HL-60/S4 treated with retinoic acid at 250 ng/mL for 4 days and 3 days (cell line): ENCODE results near the gene ABHD12.
"Not testable (repeated sequence)": the region's sequence is repeated elsewhere in the genome, so short reads cannot be mapped to it uniquely, and the experiment has no call there.

ENCODE experiments used
- in situ Hi-C: fragments of 300-500 bp; cut with MboI; formaldehyde crosslinking; loops from 2 replicates; pipeline ENCODE4 v1.7.0; 2022; ENCODE audit warnings: low sequenced_read_pairs

The ABHD12 gene

DNA sequence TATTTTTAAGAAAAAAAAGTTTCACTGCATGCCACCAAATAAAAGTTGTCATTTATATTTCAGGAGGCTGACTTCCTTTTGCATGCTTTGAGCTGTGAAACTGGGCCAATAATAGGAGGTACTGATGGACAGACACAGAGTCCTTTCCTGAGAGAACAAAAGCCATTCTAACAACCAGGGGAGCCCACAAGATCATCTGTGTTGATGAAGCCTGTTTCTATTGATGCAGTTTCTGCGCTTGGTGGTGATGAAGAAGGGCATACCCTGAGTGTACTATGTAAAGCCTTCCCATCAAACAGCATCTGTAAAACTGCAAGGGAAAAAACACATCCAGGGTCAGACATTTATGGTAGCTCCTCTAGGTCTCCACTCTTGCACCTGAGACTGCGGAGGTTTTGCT lies 34.8 kb downstream of the ABHD12 start:
- in situ Hi-C loops, result no loop called here

DNA sequence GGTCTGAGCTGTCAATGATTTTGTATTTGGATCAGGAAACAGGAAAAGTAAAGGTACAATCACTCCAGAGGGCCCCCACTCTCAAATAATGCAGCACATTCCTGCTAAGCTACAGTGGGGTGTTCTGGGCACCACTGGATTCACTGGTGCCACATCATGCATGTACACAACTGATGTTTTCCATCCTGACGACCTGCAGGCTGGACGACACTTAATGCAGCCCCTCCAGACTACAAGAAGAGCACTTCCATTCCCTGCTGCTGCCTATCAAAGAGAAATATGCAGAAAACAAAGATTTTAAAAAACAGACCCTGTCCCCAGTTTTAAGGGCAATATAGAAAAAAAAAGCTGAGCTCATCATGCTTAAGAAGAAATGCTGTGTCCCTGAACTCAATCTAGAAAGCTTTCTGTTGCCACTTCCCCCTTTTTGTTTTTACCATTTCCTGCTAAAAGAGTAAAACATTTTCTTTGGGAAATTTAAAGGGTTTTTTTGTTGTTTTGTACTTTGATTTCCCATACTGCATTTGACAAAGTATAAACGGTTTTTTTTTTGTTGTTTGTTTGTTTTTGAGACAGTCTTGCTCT lies 35.5 kb downstream of the ABHD12 start:
- in situ Hi-C loops, result no loop called here

DNA sequence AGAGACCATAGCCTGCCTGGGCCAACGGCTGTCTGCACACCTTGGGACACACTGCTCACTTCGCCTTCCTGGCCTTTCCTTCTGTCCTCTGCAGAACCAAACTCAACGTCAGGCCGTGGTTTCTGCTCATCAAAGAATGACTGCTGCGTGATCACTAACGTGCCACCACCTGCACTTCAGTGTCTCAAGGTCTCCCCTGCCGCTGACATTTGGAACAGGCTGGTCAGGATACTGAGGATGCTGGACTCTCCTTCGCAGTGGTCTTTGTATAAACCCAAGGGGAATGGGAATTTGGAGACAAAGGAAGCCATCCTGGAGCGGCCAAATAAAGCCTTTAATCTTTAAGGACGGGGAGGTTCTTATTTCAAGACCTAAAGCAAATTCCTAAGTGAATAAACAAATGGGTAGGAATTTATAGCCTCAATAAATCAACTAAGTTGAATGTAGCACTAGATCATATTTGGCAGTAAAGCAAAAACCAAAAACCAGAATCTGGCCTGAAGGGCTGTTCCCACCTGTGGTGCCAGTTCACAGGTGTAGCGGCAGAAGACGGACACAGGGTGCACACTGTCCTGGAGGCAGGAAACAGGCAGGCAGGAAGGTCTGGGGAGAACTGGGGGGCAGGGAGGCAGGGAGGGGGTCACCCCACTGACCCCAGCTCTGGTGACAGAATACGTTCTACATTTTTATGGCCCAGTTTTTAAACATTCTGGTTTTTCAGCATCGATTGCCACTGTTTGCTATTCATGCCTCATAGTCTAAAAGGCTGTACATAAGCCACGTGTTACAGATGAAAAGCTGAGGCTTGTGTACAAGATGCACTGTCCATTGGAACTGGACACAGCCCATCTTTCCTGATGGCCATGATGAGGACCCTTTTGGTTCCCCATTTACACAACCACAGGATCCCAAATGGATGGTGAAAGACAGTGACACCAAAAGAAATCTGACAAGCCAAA lies 36.6 kb downstream of the ABHD12 start:
- in situ Hi-C loops, result no loop called here

GRCh38 chr20:25353353-25353746 lies 37.3 kb downstream of the ABHD12 start:
- in situ Hi-C loops, result no loop called here

DNA sequence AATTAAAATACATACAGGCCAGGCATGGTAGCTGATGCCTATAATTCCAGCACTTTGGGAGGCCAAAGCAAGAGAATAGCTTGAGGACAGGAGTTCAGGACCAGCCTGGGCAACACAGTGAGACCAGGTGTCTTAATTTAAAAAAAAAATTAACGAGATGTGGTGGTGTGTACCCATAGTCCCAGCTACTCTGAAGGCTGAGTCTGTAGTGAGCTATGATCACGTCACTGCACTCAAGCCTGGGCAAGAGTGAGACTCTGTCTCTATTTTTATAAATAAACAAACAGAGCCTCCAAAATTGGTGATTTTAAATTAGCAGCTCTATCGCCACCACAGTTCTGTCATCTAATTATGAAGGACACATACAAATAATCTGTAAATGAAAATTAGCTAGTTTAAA lies 37.9 kb downstream of the ABHD12 start:
- in situ Hi-C loops, result no loop called here

DNA sequence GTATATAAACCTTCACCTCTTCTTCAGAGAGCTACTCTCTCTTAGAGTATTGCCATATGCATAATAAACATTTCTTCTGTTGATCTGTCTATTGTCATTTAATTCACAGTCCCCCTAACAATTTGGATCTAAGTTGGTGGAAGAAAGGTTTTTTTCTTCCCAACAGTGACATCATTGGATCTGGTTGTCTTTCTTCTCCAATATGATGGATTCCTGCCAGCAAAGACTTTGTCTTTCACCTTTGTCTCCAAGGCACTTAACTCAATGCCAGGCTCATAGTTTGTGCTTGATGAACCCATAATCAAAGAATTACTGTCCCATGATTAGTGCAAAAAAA lies 39.6 kb downstream of the ABHD12 start:
- in situ Hi-C loops, result no loop called here

DNA sequence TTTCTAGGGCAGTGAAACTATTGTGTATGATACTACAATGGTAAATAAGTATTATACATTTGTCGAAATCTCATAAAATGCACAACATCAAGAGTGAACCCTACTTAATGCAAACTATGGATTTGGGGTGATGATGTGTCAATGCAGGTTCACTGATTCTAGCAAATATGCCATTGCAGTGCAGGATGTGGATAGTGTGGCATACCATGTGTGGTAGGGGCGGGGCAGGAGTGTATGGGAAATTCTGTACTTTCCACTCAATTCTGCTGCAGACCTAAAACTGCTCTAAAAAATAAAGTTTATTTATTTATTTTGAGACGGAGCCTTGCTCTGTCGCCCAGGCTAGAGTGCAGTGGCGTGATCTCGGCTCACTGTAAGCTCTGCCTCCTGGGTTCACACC lies 44.3 kb downstream of the ABHD12 start:
- in situ Hi-C loops, result no loop called here

- in situ Hi-C loops, result no loop called here
These were observed 44.9 kb downstream of the ABHD12 start for GRCh38 chr20:25345721-25346120.

- in situ Hi-C loops, result no loop called here
These were observed 46.0 kb downstream of the ABHD12 start for GRCh38 chr20:25344634-25345033.

DNA sequence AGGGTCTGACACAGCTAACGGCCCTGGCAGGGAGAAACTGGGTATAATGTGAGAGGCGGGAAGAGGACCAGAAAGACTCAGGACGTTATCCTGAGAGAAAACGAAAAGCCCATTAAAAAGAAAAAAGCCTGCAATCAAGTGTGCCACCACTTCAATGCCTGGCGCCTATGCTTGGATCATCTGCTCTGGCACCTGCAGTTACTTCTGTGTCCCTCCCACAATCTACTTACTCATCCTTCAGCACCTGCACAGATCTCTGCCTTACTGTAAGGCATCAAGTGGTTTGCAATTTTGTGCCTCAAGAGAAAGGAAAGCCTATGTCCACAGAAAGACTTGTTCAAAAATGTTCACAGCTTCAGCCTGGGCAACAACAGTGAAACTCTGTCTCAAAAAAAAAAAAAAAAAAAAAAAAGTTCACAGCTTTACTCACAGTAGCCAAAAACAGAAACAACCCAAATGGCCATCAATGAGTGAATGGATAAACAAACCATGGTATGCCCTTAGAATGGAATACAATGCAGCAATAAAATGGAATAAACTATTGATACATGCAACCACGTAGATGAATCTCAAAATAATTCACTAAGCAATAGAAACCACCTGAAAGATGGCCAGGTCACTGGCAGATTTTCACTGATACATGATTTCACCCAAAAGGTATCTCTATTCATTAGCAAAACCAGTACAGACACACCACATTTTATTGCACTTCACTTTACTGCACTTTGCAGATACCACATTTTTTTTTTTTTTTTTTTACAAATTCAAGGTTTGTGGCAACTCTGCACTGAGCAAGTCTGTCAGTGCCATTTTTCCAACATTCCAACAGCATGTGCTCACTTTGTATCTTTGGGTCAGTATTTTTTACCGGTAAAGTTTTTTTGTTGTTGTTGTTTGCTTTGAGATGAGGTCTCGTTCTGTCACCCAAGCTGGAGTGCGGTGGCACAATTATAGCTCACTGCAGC lies 48.6 kb downstream of the ABHD12 start:
- in situ Hi-C loops, result no loop called here

- in situ Hi-C loops, result no loop called here
These were observed 50.3 kb downstream of the ABHD12 start for GRCh38 chr20:25340380-25340779.

GRCh38 chr20:25339608-25340007 lies 51.0 kb downstream of the ABHD12 start:
- in situ Hi-C loops, result no loop called here

DNA sequence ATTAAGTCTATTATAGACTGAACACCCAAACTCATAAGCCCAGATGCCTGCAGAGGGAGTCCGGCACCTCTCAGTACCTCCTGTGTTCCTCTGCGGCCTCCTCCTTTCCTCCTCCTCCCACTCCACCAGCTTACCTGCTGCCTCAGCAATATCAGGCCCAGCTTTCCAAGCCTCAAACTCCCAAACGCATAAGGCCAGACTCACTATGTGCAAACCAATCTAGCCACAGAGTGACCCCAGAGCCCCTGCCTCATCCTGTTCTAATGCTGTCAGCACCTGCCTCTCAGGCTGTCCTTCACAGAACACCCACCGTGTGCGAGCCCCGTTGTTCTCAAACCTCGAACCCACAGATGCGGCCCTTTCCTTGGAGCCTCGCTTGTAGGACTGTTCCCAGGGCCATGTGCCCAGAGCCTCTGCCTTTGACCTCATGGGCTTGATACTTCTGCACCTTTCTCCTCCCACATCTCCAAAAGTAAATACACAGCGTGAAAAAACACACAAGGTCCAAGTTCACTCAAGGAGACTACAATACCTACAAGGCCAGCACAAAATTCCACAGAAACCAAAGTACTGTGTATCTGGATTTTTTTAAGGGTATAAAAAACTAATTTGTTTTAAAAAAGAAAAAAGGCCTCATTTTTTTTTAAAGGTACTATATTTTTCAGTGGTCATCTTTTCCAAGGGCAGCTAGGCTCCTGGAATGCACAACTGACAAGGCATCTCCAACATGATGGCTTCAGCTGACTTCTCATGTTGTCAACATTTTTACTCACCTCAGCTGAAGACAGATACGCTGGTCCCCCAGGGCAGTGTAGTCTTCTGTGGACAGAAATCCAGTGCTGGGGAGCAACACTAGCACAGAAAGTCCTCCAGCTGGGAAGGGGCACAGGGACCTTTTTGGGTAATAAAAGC lies 52.3 kb downstream of the ABHD12 start:
- in situ Hi-C loops, result no loop called here

GRCh38 chr20:25336561-25337422 lies 53.8 kb downstream of the ABHD12 start:
- in situ Hi-C loops, result no loop called here

DNA sequence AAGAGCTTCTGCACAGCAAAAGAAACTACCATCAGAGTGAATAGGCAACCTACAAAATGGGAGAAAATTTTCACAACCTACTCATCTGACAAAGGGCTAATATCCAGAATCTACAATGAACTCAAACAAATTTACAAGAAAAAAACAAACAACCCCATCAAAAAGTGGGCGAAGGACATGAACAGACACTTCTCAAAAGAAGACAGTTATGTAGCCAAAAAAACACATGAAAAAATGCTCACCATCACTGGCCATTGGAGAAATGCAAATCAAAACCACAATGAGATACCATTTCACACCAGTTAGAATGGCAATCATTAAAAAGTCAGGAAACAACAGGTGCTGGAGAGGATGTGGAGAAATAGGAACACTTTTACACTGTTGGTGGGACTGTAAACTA lies 55.7 kb downstream of the ABHD12 start:
- in situ Hi-C loops, result not testable (repeated sequence)

- in situ Hi-C loops, result no loop called here
These were observed 61.6 kb downstream of the ABHD12 start for GRCh38 chr20:25328954-25329498.

GRCh38 chr20:25327521-25328235 lies 63.0 kb downstream of the ABHD12 start:
- in situ Hi-C loops, result no loop called here

GRCh38 chr20:25325997-25326396 lies 64.6 kb downstream of the ABHD12 start:
- in situ Hi-C loops, result no loop called here
